H1 (cell line): ENCODE results near the gene CRABP1. TPM values are rescaled to one million over a fixed set of nuclear protein-coding genes. Genes with fewer than 3 reads are reported as not detected.
A peak's percentile ranks its signal among the peaks of the same experiment; 100 is the strongest.

Experiments
- CTCF ChIA-PET: fragments of 300-600 bp; sonication (Branson Sonifier 250); formaldehyde crosslinking; loops from one replicate; lab custom pipeline; 2021; ENCODE audit not compliant: partially characterized antibody; lab: Charles Lee
- POLR2A ChIA-PET: fragments of 300-600 bp; sonication (Branson Sonifier 250); formaldehyde crosslinking; loops from one replicate; lab custom pipeline; 2021; ENCODE audit warnings: inconsistent platforms; ENCODE audit not compliant: partially characterized antibody; lab: Charles Lee
- DNase-seq, 2 experiments: peaks; one replicate each; pipeline versions ENCODE4 v3.0.0 to v3.0.0-alpha.2; 2010 to 2022; ENCODE audit warnings: low spot score in 2 of 2, low read depth in 1 of 2, mixed read lengths in 1 of 2
- FAIRE-seq: peaks from 2 replicates; lab custom pipeline; 2011; peaks lifted over from hg19 to GRCh38; lab: Jason Lieb, UNC
- H2AFZ ChIP-seq: 2 replicates; pipeline ENCODE4 v1.8.1; 2012; ENCODE audit warnings: low read length, inconsistent platforms
- H2AK5ac ChIP-seq: 2 replicates; pipeline ENCODE4 v1.6.1; 2013; ENCODE audit warnings: low read depth, low read length
- H2BK120ac ChIP-seq: replicated peaks from 2 replicates; pipeline ENCODE3; 2013; ENCODE audit warnings: low read depth, low read length, inconsistent platforms
- H2BK12ac ChIP-seq: 2 replicates; pipeline ENCODE4 v1.6.1; 2013; ENCODE audit warnings: low read depth, low read length
- H2BK15ac ChIP-seq: 2 replicates; pipeline ENCODE4 v1.6.1; 2013; ENCODE audit warnings: low read length
- H2BK20ac ChIP-seq: 2 replicates; pipeline ENCODE4 v1.6.1; 2013; ENCODE audit warnings: low read length
- H2BK5ac ChIP-seq: 2 replicates; pipeline ENCODE4 v1.6.1; 2013; ENCODE audit warnings: low read depth, low read length
- H3K14ac ChIP-seq: 2 replicates; pipeline ENCODE4 v1.6.1; 2013; ENCODE audit warnings: inconsistent platforms; ENCODE audit not compliant: insufficient read length
- H3K18ac ChIP-seq: 2 replicates; pipeline ENCODE4 v1.6.1; 2013; ENCODE audit warnings: low read length; ENCODE audit errors: extremely low read depth
- H3K23ac ChIP-seq: 2 replicates; pipeline ENCODE4 v1.6.1; 2013; ENCODE audit warnings: inconsistent platforms; ENCODE audit not compliant: insufficient read length
- H3K23me2 ChIP-seq: 2 replicates; pipeline ENCODE4 v1.6.1; 2013; ENCODE audit warnings: low read depth, low read length
- H3K27ac ChIP-seq: 2 replicates; pipeline ENCODE4 v1.6.1; 2011; ENCODE audit warnings: low read depth, low read length, inconsistent platforms
- H3K27me3 ChIP-seq, 4 experiments: replicated peaks in 1 of 4; 1 replicate in 1 of 4; 2 replicates in 3 of 4; pipeline versions ENCODE4 v1.6.1 to v1.8.1; 2011 to 2013; ENCODE audit warnings: low read length in 3 of 4, mild to moderate bottlenecking in 3 of 4, inconsistent platforms in 2 of 4, mixed read lengths in 2 of 4, moderate library complexity in 1 of 4; ENCODE audit not compliant: control insufficient read depth in 3 of 4, insufficient read depth in 3 of 4; ENCODE audit errors: extremely low read depth in 1 of 4
- H3K36me3 ChIP-seq, 4 experiments: 2 replicates each; pipeline versions ENCODE4 v1.6.1 to v1.8.1; 2011 to 2013; ENCODE audit warnings: mild to moderate bottlenecking in 4 of 4, low read length in 3 of 4, moderate library complexity in 2 of 4, control low read depth in 1 of 4, inconsistent platforms in 1 of 4; ENCODE audit not compliant: insufficient read depth in 4 of 4, control insufficient read depth in 2 of 4
- H3K4ac ChIP-seq: replicated peaks from 2 replicates; pipeline ENCODE3; 2013; ENCODE audit warnings: low read length, low read depth, mixed read lengths, inconsistent platforms; ENCODE audit not compliant: insufficient read length
- H3K4me1 ChIP-seq, 4 experiments: replicated peaks in 1 of 4; 1 replicate in 1 of 4; 2 replicates in 3 of 4; pipeline versions ENCODE4 v1.6.1 to v1.8.1; 2011 to 2013; ENCODE audit warnings: low read length in 3 of 4, inconsistent platforms in 2 of 4, mixed read lengths in 1 of 4; ENCODE audit not compliant: insufficient read depth in 4 of 4, control insufficient read depth in 3 of 4
- H3K4me2 ChIP-seq, 2 experiments: 2 replicates each; pipeline versions ENCODE4 v1.6.1 to v1.8.1; 2011 to 2013; ENCODE audit warnings: low read depth in 2 of 2, low read length in 2 of 2, control low read depth in 1 of 2, inconsistent platforms in 1 of 2, mild to moderate bottlenecking in 1 of 2; ENCODE audit not compliant: insufficient read depth in 1 of 2
- H3K4me3 ChIP-seq, 4 experiments: fragments of 200-600, 300-600 bp in 1 of 4; sonication (generic), shearing (Covaris generic), sonication (Bioruptor Twin) in 1 of 4; 2 replicates each; pipeline versions ENCODE4 v1.5.1 to v1.8.1; 2011 to 2016; ENCODE audit warnings: low read length in 4 of 4, low read depth in 3 of 4, control low read depth in 2 of 4, inconsistent platforms in 2 of 4, mild to moderate bottlenecking in 2 of 4, mixed read lengths in 1 of 4, moderate library complexity in 1 of 4; ENCODE audit not compliant: insufficient read depth in 2 of 4; ENCODE audit errors: extremely low read depth in 1 of 4
- H3K56ac ChIP-seq: replicated peaks from 2 replicates; pipeline ENCODE3; 2013; ENCODE audit warnings: low read depth, mild to moderate bottlenecking, mixed read lengths, low read length, inconsistent platforms; ENCODE audit not compliant: insufficient read length
- H3K79me1 ChIP-seq: 2 replicates; pipeline ENCODE4 v1.6.1; 2013; ENCODE audit warnings: low read depth, low read length, control low read depth
- H3K79me2 ChIP-seq, 2 experiments: 2 replicates each; pipeline versions ENCODE4 v1.6.1 to v1.8.1; 2012 to 2013; ENCODE audit warnings: low read length in 2 of 2, mild to moderate bottlenecking in 2 of 2, inconsistent platforms in 1 of 2; ENCODE audit not compliant: insufficient read depth in 2 of 2, control insufficient read depth in 1 of 2
- H3K9ac ChIP-seq, 4 experiments: replicated peaks in 1 of 4; 1 replicate in 1 of 4; 2 replicates in 3 of 4; pipeline versions ENCODE4 v1.6.1 to v1.8.1; 2011 to 2013; ENCODE audit warnings: low read depth in 3 of 4, low read length in 3 of 4, control low read depth in 2 of 4, mild to moderate bottlenecking in 2 of 4, moderate library complexity in 2 of 4, inconsistent platforms in 1 of 4; ENCODE audit errors: extremely low read depth in 1 of 4
- H3K9me3 ChIP-seq, 2 experiments: 2 replicates each; pipeline versions ENCODE4 v1.6.1 to v1.8.1; 2012 to 2013; ENCODE audit warnings: mild to moderate bottlenecking in 2 of 2, moderate library complexity in 2 of 2, control low read depth in 1 of 2, inconsistent platforms in 1 of 2, low read depth in 1 of 2, low read length in 1 of 2, mixed read lengths in 1 of 2; ENCODE audit not compliant: insufficient read depth in 2 of 2
- H4K20me1 ChIP-seq, 2 experiments: replicated peaks in 1 of 2; 2 replicates each; pipeline versions ENCODE3 to v1.8.1; 2011 to 2013; ENCODE audit warnings: inconsistent platforms in 2 of 2, low read length in 2 of 2, mild to moderate bottlenecking in 1 of 2; ENCODE audit not compliant: insufficient read depth in 2 of 2, control insufficient read depth in 1 of 2
- H4K5ac ChIP-seq: 2 replicates; pipeline ENCODE4 v1.6.1; 2013; ENCODE audit warnings: low read length, low read depth, mixed read lengths, inconsistent platforms; ENCODE audit not compliant: insufficient read length
- H4K8ac ChIP-seq: 2 replicates; pipeline ENCODE4 v1.8.0; 2013; ENCODE audit warnings: mild to moderate bottlenecking, moderate library complexity, low read length, inconsistent platforms; ENCODE audit not compliant: insufficient read depth; ENCODE audit errors: extremely low read depth
- H4K91ac ChIP-seq: replicated peaks from 2 replicates; pipeline ENCODE3; 2013; ENCODE audit warnings: low read length, mixed read lengths, inconsistent platforms; ENCODE audit not compliant: insufficient read length
- FOSL1 ChIP-seq: IDR thresholded peaks from 2 replicates; pipeline ENCODE4 v1.6.1; 2011; ENCODE audit warnings: mild to moderate bottlenecking, low read depth, low read length, moderate library complexity; ENCODE audit not compliant: insufficient read depth
- KDM1A ChIP-seq: fragments of 200-600, 300-600 bp; sonication (generic); IDR thresholded peaks from 2 replicates; pipeline ENCODE4 v1.7.1; 2016; ENCODE audit warnings: mild to moderate bottlenecking, low read length, borderline replicate concordance
- WGBS, 2 experiments: shearing (Covaris generic) in 1 of 2; methylation state at CpG; one replicate each; pipeline versions ENCODE4 v1.1.6 to v1.1.7; 2013 to 2015; ENCODE audit warnings: low lambda C conversion rate in 2 of 2, mixed read lengths in 2 of 2, inconsistent platforms in 1 of 2, low coverage in 1 of 2, missing lambda C conversion rate in 1 of 2; ENCODE audit not compliant: insufficient replicate concordance in 2 of 2, insufficient coverage in 1 of 2, insufficient read length in 1 of 2; ENCODE audit errors: extremely low coverage in 1 of 2, missing lambda C conversion rate in 1 of 2; 5-methylcytosine and 5-hydroxymethylcytosine counted together
- polyA plus RNA-seq, 7 experiments: library from polyadenylated mRNA; depleted of rRNA in 3 of 7; stranded (reverse) in 5 of 7; unstranded in 2 of 7; fragments of >200 nt in 5 of 7; fragments of 200-250 nt in 2 of 7; gene quantifications; 1 replicate in 5 of 7; 2 replicates in 1 of 7; 4 replicates in 1 of 7; pipeline versions ENCODE4 v1.2.1 to v1.2.3, GENCODE V29; 2011 to 2013; ENCODE audit warnings: missing spikeins in 2 of 7, mixed read lengths in 2 of 7
- total RNA-seq: library from RNA; stranded (reverse); fragmentation: NEBNext Ultra II Directional; extraction: Animal tissue kit (Norgen Biotek cat#: 25700); gene quantifications from 2 replicates; pipeline ENCODE4 v1.2.1, GENCODE V29; 2021

The CRABP1 gene
- total and polyA plus RNA-seq, 2 of the 8 experiments (the other 6 are each of a cell fraction or from before 2014, with no cell fraction given) = 385 to 655 TPM

GRCh38 chr15:78396186-78396814 lies 56.1 kb downstream of the CRABP1 start:
- FAIRE-seq = no peak
- no peak overlapping the region for H3K23ac ChIP-seq
- no peak overlapping the region for H3K4me3 ChIP-seq
- no peak overlapping the region for H2BK20ac ChIP-seq
- H3K27ac ChIP-seq = no peak overlapping the region
- WGBS, 2 experiments = 88% methylated on average over 9 of the region's 9 CpGs; no CpG with 5 or more reads in 1 of the 2 experiments
- H2AK5ac ChIP-seq = no peak overlapping the region
- H4K20me1 ChIP-seq = no peaks in the 10 kb centered on the region
- H3K79me2 ChIP-seq = no peaks in the 10 kb centered on the region
- no peak overlapping the region for H3K56ac ChIP-seq
- no peak overlapping the region for H3K18ac ChIP-seq
- DNase-seq = no peak
- no peak overlapping the region for H4K5ac ChIP-seq
- H2BK15ac ChIP-seq = 0 out of 2 replicates have a peak overlapping the region, but pooled peaks have one; percentile 13
- no peak overlapping the region for H2AFZ ChIP-seq
- no peak overlapping the region for H2BK120ac ChIP-seq
- H2BK5ac ChIP-seq = no peak overlapping the region
- H3K23me2 ChIP-seq = no peaks in the 10 kb centered on the region
- H3K9me3 ChIP-seq = no peaks in the 10 kb centered on the region
- POLR2A ChIA-PET = interaction anchor here (1.1 to 2.5 kb wide), 3 partner anchors 42 to 85 kb away, joined by 3 to 10 read pairs (median 4); partner anchors contain the start of gene CRABP1
- H3K79me1 ChIP-seq = no peaks in the 10 kb centered on the region
- CTCF ChIA-PET = interaction anchor here (0.6 to 9.9 kb wide), 19 partner anchors 11 to 85 kb away, joined by 3 to 240 read pairs (median 5); partner anchors contain the start of gene IREB2
- peaks cover 0 to 2% (median 0%) of the 10 kb centered on the region in 4 experiments; a peak in 3 of 7 replicates for H3K27me3 ChIP-seq
- H3K4me1 ChIP-seq = peaks cover 4 to 31% (median 10%) of the 10 kb centered on the region in 4 experiments
- no peak overlapping the region for H3K4ac ChIP-seq
- no peak overlapping the region for H2BK12ac ChIP-seq
- no peak for TF ChIP-seq FOSL1
- peak; percentile 82 for TF ChIP-seq KDM1A
- no peak overlapping the region; a peak in 1 of 4 replicates for H3K4me2 ChIP-seq
- no peak overlapping the region for H3K9ac ChIP-seq
- H3K14ac ChIP-seq = no peak overlapping the region
- H3K36me3 ChIP-seq = no peaks in the 10 kb centered on the region
- no peak overlapping the region for H4K8ac ChIP-seq
- H4K91ac ChIP-seq = no peak overlapping the region
